SHP77 (cell line): Measurements from ENCODE around the gene ITPRIPL2.

Source experiments
- DNase-seq, 2 experiments: peaks; one replicate each; lab custom pipeline; 2025; lab: John Stamatoyannopoulos, UW

The ITPRIPL2 gene

GRCh38 chr16:19113577-19114358 lies at the start of gene ITPRIPL2:
TSS of gene ITPRIPL2 (plus strand) at chr16:19113964. CDS start at chr16:19114462, 498 bp downstream.
- DNase-seq: peak; percentile 21 to 22

- no peak for DNase-seq
Observed at GRCh38 chr16:19066988-19067348, 46.8 kb upstream of the ITPRIPL2 start.

GRCh38 chr16:19067349-19068236 lies 46.2 kb upstream of the ITPRIPL2 start, which contains the start of gene COQ7:
TSS of gene COQ7 (plus strand) at chr16:19067614. CDS start at chr16:19067665, 51 bp downstream.
- DNase-seq: peak; percentile 88 to 94

DNA sequence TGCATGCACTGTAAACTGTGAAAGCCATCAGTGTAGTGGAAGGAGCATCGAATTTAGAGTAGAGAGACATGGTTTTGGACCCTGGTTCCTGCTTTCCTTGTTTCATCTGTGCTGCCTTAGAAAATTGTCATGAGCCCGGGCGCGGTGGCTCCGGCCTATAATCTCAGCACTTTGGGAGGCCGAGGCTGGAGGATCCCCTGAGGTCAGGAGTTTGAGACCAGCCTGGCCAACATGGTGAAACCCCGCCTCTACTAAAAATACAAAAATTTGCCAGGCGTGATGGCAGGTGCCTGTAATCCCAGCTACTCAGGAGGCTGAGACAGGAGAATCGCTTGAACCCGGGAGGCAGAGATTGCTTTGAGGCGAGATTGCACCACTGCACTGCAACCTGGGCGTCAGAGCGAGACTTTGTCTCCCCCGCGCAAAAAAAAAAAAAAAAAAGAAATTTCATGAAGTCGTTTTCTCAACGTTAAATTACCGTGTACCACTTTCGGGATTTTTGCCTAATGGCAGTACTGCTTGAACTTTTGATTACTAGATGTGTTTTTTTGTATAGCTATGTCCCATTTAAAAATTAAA lies 45.4 kb upstream of the ITPRIPL2 start:
- DNase-seq: no peak

GRCh38 chr16:19071811-19072777 lies 41.7 kb upstream of the ITPRIPL2 start:
- peak; percentile 1 to 32 for DNase-seq

GRCh38 chr16:19073344-19073743 lies 40.4 kb upstream of the ITPRIPL2 start:
- DNase-seq: no peak

DNA sequence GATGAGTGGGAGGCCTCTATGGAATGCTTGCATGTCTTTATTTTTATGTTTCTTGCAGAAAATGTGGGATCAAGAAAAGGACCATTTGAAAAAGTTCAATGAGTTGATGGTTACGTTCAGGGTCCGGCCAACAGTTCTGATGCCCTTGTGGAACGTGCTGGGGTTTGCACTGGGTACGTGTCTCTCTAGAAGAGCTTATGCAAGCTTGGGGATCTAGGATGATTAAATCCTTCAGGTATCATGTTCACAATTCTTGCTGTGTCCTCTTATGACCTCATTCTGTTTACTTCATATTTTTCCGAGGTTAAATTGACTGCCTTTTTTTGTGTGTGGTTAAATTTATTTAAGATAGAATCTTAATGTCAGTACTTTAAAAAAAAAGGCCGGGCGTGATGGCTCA lies 39.9 kb upstream of the ITPRIPL2 start:
- DNase-seq: no peak

DNA sequence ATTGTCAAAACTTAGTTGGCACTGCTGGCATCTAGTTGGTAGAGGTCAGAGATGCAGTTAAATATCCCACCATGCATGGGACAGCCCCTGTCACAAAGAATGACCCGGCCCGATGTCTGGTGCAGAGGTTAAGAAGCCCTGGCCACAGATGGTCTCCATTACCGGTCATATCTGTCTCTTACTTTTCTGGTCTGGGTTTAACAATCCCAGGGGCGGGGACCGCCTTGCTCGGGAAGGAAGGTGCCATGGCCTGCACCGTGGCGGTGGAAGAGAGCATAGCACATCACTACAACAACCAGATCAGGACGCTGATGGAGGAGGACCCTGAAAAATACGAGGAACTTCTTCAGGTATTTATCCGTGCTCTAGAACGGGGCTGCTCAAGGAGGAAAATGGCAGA lies 38.3 kb upstream of the ITPRIPL2 start:
- no peak for DNase-seq

DNA sequence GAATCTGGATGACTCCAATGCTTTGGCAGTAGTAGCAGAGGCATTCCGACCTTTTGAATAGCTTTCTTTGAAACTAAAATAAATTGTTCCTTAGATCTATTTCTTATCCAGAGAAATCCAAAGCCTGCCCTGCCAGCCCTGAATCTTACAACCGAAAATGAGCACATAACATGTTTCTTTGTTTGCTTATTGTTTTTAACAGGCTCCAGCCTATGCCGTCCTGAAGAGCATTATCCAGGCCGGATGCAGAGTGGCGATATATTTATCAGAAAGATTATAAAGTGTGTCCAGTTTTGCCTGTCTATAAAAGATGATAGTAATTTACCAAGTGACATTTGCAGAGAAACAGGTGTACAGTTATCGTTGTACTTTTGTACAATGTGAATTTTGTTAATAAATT lies 35.9 kb upstream of the ITPRIPL2 start:
- DNase-seq: no peak

GRCh38 chr16:19083670-19084069 lies 30.1 kb upstream of the ITPRIPL2 start:
- DNase-seq: no peak

- DNase-seq: no peak
Observed at GRCh38 chr16:19084139-19084538, 29.6 kb upstream of the ITPRIPL2 start.

DNA sequence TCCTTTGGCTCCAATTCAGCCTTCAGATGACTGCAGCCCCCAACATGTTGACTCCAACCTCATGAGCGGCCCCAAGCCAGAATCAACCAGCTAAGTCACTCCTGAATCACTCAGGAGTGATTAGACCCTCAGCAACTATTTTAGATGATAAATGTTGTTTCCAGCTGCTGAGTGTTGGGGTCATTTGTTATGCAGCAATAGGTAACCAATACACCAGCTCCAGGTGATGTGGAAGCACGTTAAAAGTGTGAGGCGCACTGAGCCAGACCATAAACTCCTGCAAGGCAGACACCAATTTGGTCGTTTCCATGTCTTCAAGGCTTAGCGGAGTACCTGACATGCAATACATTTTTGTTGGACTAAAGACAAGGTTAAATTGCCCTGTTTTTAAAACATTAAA lies 28.9 kb upstream of the ITPRIPL2 start:
- DNase-seq: no peak

DNA sequence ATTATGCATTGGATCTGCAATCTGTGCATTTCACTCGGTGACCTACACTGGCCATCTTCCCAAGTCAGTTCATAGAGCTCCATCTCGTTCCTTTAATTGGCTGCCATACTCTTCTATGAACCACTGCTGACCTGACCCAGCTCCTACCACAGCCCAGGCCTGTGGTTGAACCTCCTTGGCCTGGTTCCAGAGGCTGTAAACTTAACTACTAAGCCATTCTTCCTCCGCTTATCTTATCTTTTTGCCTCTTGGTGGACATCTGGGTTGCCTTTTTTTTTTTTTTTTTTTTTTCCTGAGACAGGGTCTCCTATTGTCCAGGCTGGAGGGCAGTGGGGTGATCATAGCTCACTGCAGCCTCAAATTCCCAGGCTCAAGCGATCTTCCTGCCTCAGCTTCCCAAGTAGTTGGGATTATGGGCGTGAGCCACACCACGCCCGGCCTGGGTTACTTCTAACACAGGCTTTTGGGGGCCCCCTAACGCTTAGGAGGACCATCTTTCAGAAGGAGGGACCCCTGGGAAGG lies 28.0 kb upstream of the ITPRIPL2 start:
- DNase-seq: no peak

DNA sequence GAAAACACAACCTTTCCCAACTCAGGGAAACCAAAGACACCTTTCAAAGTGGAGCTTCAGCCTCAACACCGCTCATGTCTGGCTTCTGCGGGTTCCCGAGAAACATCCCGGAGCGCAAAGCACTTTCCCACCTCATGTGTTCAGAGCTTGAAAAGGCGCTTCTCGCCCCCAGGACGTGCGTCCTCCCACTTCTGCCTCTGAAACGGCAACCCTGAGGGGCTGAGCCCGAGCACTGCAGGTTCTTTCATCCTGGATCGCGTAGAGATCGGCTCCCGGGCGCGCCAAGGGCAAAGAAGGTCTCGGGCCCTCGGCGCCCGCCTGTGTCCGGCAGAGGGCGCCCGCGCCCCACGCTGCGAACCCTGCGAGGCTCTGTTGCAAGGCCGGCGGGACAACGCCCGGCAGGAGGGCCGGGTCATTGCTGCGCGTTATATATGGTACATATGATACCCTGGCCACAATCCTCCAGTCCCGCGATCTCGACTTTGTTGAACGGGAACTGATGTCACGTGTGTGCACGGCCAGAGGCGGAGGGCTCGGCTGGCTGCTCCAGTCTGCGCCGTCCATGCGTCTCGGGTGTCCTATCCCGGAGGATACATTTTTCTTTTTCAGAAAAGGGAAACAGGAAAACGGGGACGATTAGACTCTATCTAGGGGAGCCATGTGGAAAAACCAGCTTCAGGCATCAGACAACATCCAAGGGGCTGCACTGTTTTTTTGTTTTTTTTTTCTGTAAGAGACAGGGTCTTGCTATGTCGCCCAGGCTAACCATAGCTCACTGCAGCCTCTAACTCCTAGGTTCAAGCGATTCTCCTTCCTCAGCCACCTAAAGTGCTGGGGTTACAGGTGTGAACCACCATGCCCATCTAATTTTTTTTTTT lies 27.2 kb upstream of the ITPRIPL2 start:
- peak; percentile 89 to 91 for DNase-seq

GRCh38 chr16:19088341-19088916 lies 25.3 kb upstream of the ITPRIPL2 start:
- no peak for DNase-seq

- DNase-seq: no peak
Observed at GRCh38 chr16:19089410-19089955, 24.3 kb upstream of the ITPRIPL2 start.

GRCh38 chr16:19090916-19091315 lies 22.8 kb upstream of the ITPRIPL2 start:
- DNase-seq: no peak

GRCh38 chr16:19092653-19093410 lies 20.9 kb upstream of the ITPRIPL2 start:
- no peak for DNase-seq
